Measurements from ENCODE around the gene GPR63. TPM values are rescaled to one million over a fixed set of nuclear protein-coding genes. Genes with fewer than 3 reads are reported as not detected.

Gene GPR63
- total and polyA plus RNA-seq, 2 donors from 2014 or later, result 0.37 to 0.69 TPM

GRCh38 chr6:96856856-96857255, 19.6 kb upstream of the GPR63 start:
- no peak for TF ChIP-seq CTCF (IDR thresholded peaks at IDR 0.05; ENCODE audit: borderline replicate concordance, extremely low read depth, insufficient read depth)
- no peak overlapping the region for H3K27ac ChIP-seq (ENCODE audit: low read depth in 2 of 2, low read length in 2 of 2)
- DNase-seq, result no peak
- H3K4me1 ChIP-seq (ENCODE audit: control insufficient read depth in 2 of 3, insufficient read depth in 2 of 3, low read depth in 1 of 3, low read length in 3 of 3), result no peaks in the 10 kb centered on the region
- no peaks in the 10 kb centered on the region for H3K27me3 ChIP-seq (ENCODE audit: control insufficient read depth, insufficient read depth, low read length)
- no peaks in the 10 kb centered on the region for H3K9me3 ChIP-seq (ENCODE audit: control insufficient read depth in 2 of 3, insufficient read depth in 1 of 3, low read length in 3 of 3)
- intact Hi-C loops (cut with DNase I), result no loop called here
- H3K36me3 ChIP-seq (ENCODE audit: control insufficient read depth in 2 of 3, insufficient read depth in 3 of 3, low read length in 3 of 3), result no peaks in the 10 kb centered on the region
- no peak for FAIRE-seq
- H3K9ac ChIP-seq (ENCODE audit: low read length in 3 of 3), result no peak overlapping the region
- no peak overlapping the region for H3K4me3 ChIP-seq (ENCODE audit: low read length in 3 of 3)

GRCh38 chr6:96853083-96853482, 15.8 kb upstream of the GPR63 start:
- no peak for FAIRE-seq

GRCh38 chr6:96852605-96853004, 15.3 kb upstream of the GPR63 start:
- intact Hi-C loops (cut with DNase I), result no loop called here
- Histone ChIP-seq H3K27me3 (ENCODE audit: control insufficient read depth, insufficient read depth, low read length) (no peaks in the 10 kb centered on the region), H3K4me1 (ENCODE audit: control insufficient read depth in 2 of 3, insufficient read depth in 2 of 3, low read depth in 1 of 3, low read length in 3 of 3) (no peaks in the 10 kb centered on the region), H3K27ac (ENCODE audit: low read depth in 2 of 2, low read length in 2 of 2) (no peak overlapping the region), H3K9ac (ENCODE audit: low read length in 3 of 3) (no peak overlapping the region), H3K36me3 (ENCODE audit: control insufficient read depth in 2 of 3, insufficient read depth in 3 of 3, low read length in 3 of 3) (no peaks in the 10 kb centered on the region), H3K4me3 (ENCODE audit: low read length in 3 of 3) (no peak overlapping the region), H3K9me3 (ENCODE audit: control insufficient read depth in 2 of 3, insufficient read depth in 1 of 3, low read length in 3 of 3) (peaks cover 0 to under 1% (median 0%) of the 10 kb centered on the region in 3 donors)
- FAIRE-seq, result no peak
- DNase-seq, result no peak
- no peak for TF ChIP-seq CTCF (IDR thresholded peaks at IDR 0.05; ENCODE audit: borderline replicate concordance, extremely low read depth, insufficient read depth)

More at GRCh38 chr6:96853083-96853482, 15.8 kb upstream of the GPR63 start:
- no peaks in the 10 kb centered on the region for H3K27me3 ChIP-seq (ENCODE audit: control insufficient read depth, insufficient read depth, low read length)
- no peak for DNase-seq
- no peaks in the 10 kb centered on the region for H3K9me3 ChIP-seq (ENCODE audit: control insufficient read depth in 2 of 3, insufficient read depth in 1 of 3, low read length in 3 of 3)
- H3K4me3 ChIP-seq (ENCODE audit: low read length in 3 of 3), result no peak overlapping the region
- no peaks in the 10 kb centered on the region for H3K36me3 ChIP-seq (ENCODE audit: control insufficient read depth in 2 of 3, insufficient read depth in 3 of 3, low read length in 3 of 3)
- H3K9ac ChIP-seq (ENCODE audit: low read length in 3 of 3), result no peak overlapping the region
- no peak overlapping the region for H3K27ac ChIP-seq (ENCODE audit: low read depth in 2 of 2, low read length in 2 of 2)
- intact Hi-C loops (cut with DNase I), result no loop called here
- TF ChIP-seq CTCF (IDR thresholded peaks at IDR 0.05; ENCODE audit: borderline replicate concordance, extremely low read depth, insufficient read depth), result no peak
- H3K4me1 ChIP-seq (ENCODE audit: control insufficient read depth in 2 of 3, insufficient read depth in 2 of 3, low read depth in 1 of 3, low read length in 3 of 3), result no peaks in the 10 kb centered on the region

- TF ChIP-seq CTCF (IDR thresholded peaks at IDR 0.05; ENCODE audit: borderline replicate concordance, extremely low read depth, insufficient read depth), result no peak
- H3K27ac ChIP-seq (ENCODE audit: low read depth in 2 of 2, low read length in 2 of 2), result no peak overlapping the region
- H3K4me3 ChIP-seq (ENCODE audit: low read length in 3 of 3), result no peak overlapping the region
- no peak overlapping the region for H3K9ac ChIP-seq (ENCODE audit: low read length in 3 of 3)
- peaks cover 0 to 4% (median 0%) of the 10 kb centered on the region in 3 donors for H3K9me3 ChIP-seq (ENCODE audit: control insufficient read depth in 2 of 3, insufficient read depth in 1 of 3, low read length in 3 of 3)
- intact Hi-C loops (cut with DNase I), result no loop called here
- H3K27me3 ChIP-seq (ENCODE audit: control insufficient read depth, insufficient read depth, low read length), result no peaks in the 10 kb centered on the region
- DNase-seq, result no peak
- no peaks in the 10 kb centered on the region for H3K36me3 ChIP-seq (ENCODE audit: control insufficient read depth in 2 of 3, insufficient read depth in 3 of 3, low read length in 3 of 3)
- H3K4me1 ChIP-seq (ENCODE audit: control insufficient read depth in 2 of 3, insufficient read depth in 2 of 3, low read depth in 1 of 3, low read length in 3 of 3), result no peaks in the 10 kb centered on the region
- no peak for FAIRE-seq
These were observed 14.6 kb upstream of the GPR63 start for GRCh38 chr6:96851858-96852257.
